GM23338 (cell line): ENCODE results near the gene HELT. TPM values are rescaled to one million over a fixed set of nuclear protein-coding genes. Genes with fewer than 3 reads are reported as not detected.

Source experiments
- ATAC-seq: fragments of 200-7000 bp; cut with Tn5 transposase; 3 replicates; pipeline ENCODE4 v1.9.1; 2020
- DNase-seq: peaks from one replicate; pipeline ENCODE4 v3.0.0-alpha.2; 2015; ENCODE audit warnings: low spot score
- H2AFZ ChIP-seq: fragments of 200-600 bp; sonication (generic); 2 replicates; pipeline ENCODE4 v1.8.0; 2016; ENCODE audit warnings: antibody characterized with exemption, mild to moderate bottlenecking, moderate library complexity
- H3F3A ChIP-seq: fragments of 200-600 bp; sonication (generic); replicated peaks from 2 replicates; pipeline ENCODE4 v1.8.0; 2017; ENCODE audit warnings: antibody characterized with exemption, mixed run types, low read depth
- H3K27ac ChIP-seq: fragments of 200-600 bp; sonication (generic); 2 replicates; pipeline ENCODE4 v1.6.1; 2016; ENCODE audit warnings: low read depth
- H3K27me3 ChIP-seq: fragments of 200-600 bp; sonication (generic); 2 replicates; pipeline ENCODE4 v1.8.0; 2016; ENCODE audit warnings: mild to moderate bottlenecking, mixed run types, moderate library complexity; ENCODE audit not compliant: insufficient read depth
- H3K36me3 ChIP-seq: fragments of 200-600 bp; sonication (generic); 2 replicates; pipeline ENCODE4 v1.8.0; 2016; ENCODE audit warnings: mild to moderate bottlenecking; ENCODE audit not compliant: insufficient read depth
- H3K4me1 ChIP-seq: fragments of 200-600 bp; sonication (generic); 2 replicates; pipeline ENCODE4 v1.8.0; 2016; ENCODE audit warnings: mild to moderate bottlenecking, moderate library complexity; ENCODE audit not compliant: insufficient read depth
- H3K4me2 ChIP-seq: fragments of 200-600 bp; sonication (generic); 2 replicates; pipeline ENCODE4 v1.7.1; 2017; ENCODE audit warnings: mixed run types
- H3K4me3 ChIP-seq: fragments of 200-600 bp; sonication (generic); 2 replicates; pipeline ENCODE4 v1.6.1; 2016; ENCODE audit warnings: mixed run types
- H3K79me2 ChIP-seq: fragments of 200-600 bp; sonication (generic); replicated peaks from 2 replicates; pipeline ENCODE4 v1.8.0; 2017; ENCODE audit warnings: mild to moderate bottlenecking; ENCODE audit not compliant: insufficient read depth
- H3K9me2 ChIP-seq: fragments of 200-600 bp; sonication (generic); 2 replicates; pipeline ENCODE4 v1.8.0; 2017; ENCODE audit not compliant: insufficient read depth
- H4K20me1 ChIP-seq: fragments of 200-600 bp; sonication (generic); replicated peaks from 2 replicates; pipeline ENCODE4 v1.8.0; 2017; ENCODE audit warnings: mild to moderate bottlenecking; ENCODE audit not compliant: insufficient read depth
- H3K27ac Mint-ChIP-seq: 2 replicates; pipeline ENCODE4 v1.8.0; 2020; ENCODE audit warnings: inconsistent platforms, mild to moderate bottlenecking, moderate library complexity, mixed read lengths
- H3K27me3 Mint-ChIP-seq: 3 replicates; pipeline ENCODE4 v1.8.0; 2022; ENCODE audit warnings: low read depth, mild to moderate bottlenecking, moderate library complexity, mixed read lengths, inconsistent platforms; ENCODE audit not compliant: insufficient read depth, poor library complexity
- H3K36me3 Mint-ChIP-seq: 3 replicates; pipeline ENCODE4 v1.8.0; 2021; ENCODE audit warnings: low read depth, mild to moderate bottlenecking, inconsistent platforms, moderate library complexity, mixed read lengths
- H3K4me1 Mint-ChIP-seq: 3 replicates; pipeline ENCODE4 v1.8.0; 2020; ENCODE audit warnings: mild to moderate bottlenecking, inconsistent platforms, mixed read lengths
- H3K4me3 Mint-ChIP-seq: 3 replicates; pipeline ENCODE4 v1.8.0; 2021; ENCODE audit warnings: moderate library complexity, mild to moderate bottlenecking, inconsistent platforms, mixed read lengths
- H3K9me3 Mint-ChIP-seq: 3 replicates; pipeline ENCODE4 v1.8.0; 2020; ENCODE audit warnings: moderate library complexity, mild to moderate bottlenecking, inconsistent platforms, mixed read lengths
- CTCF ChIP-seq, 2 experiments: fragments of 200-600 bp in 1 of 2; sonication (generic) in 1 of 2; conservative IDR thresholded peaks; 2 replicates each; pipeline versions ENCODE4 v1.5.1 to v1.6.1; 2016 to 2017; ENCODE audit warnings: antibody characterized with exemption in 2 of 2, low read depth in 2 of 2, mild to moderate bottlenecking in 2 of 2, moderate library complexity in 1 of 2
- ETS1 ChIP-seq: IDR thresholded peaks from 2 replicates; pipeline ENCODE4 v1.6.1; 2016; ENCODE audit warnings: antibody characterized with exemption
- EZH2 ChIP-seq: fragments of 200-600 bp; sonication (generic); IDR thresholded peaks from one replicate; pipeline ENCODE4 v1.8.0; 2017; ENCODE audit warnings: antibody characterized with exemption, mild to moderate bottlenecking, low read depth; ENCODE audit not compliant: unreplicated experiment
- JUNB ChIP-seq: IDR thresholded peaks from one replicate; pipeline ENCODE4 v1.6.1; 2016; ENCODE audit warnings: antibody characterized with exemption; ENCODE audit not compliant: unreplicated experiment
- NANOG ChIP-seq: IDR thresholded peaks from 2 replicates; pipeline ENCODE4 v1.6.1; 2016; ENCODE audit warnings: antibody characterized with exemption, borderline replicate concordance
- REST ChIP-seq: IDR thresholded peaks from one replicate; pipeline ENCODE4 v1.6.1; 2018; ENCODE audit warnings: antibody characterized with exemption; ENCODE audit not compliant: unreplicated experiment
- ZNF114 ChIP-seq: fragments of 250-450 bp; sonication (Bioruptor Pico); IDR thresholded peaks from 2 replicates; pipeline ENCODE4 v1.5.0; 2020; ENCODE audit warnings: mild to moderate bottlenecking, moderate library complexity
- ZNF331 ChIP-seq: fragments of 250-450 bp; sonication (Bioruptor Pico); IDR thresholded peaks from 2 replicates; pipeline ENCODE4 v1.5.0; 2020; ENCODE audit warnings: low read depth, mild to moderate bottlenecking, moderate library complexity
- polyA plus RNA-seq: library from polyadenylated mRNA; unstranded; fragments of >200 nt; fragmentation: Nextera tagmentation; extraction: Ambion mirVana; gene quantifications from 2 replicates; pipeline ENCODE4 v1.2.1, GENCODE V29; 2016
- total RNA-seq: library from RNA; depleted of rRNA; stranded (reverse); fragments of >200 nt; shearing (Covaris generic); gene quantifications from 2 replicates; pipeline ENCODE4 v1.2.3, GENCODE V29; 2014

Gene HELT
- total and polyA plus RNA-seq, 2 experiments from 2014 or later, result not detected

- TF ChIP-seq REST, result no peak
- no peak for TF ChIP-seq CTCF (conservative IDR thresholded peaks at IDR 0.05; ENCODE audit: low read depth in 2 of 2)
- no peak for TF ChIP-seq JUNB
- TF ChIP-seq ZNF114 (CRISPR knock-in tag), result no peak
Measured at GRCh38 chr4:184968784-184969201, 49.5 kb upstream of the HELT start (continued).

GRCh38 chr4:184969610-184970009 lies 48.7 kb upstream of the HELT start:
- no peaks in the 10 kb centered on the region for H3K36me3 ChIP-seq
- H4K20me1 ChIP-seq, result no peaks in the 10 kb centered on the region
- H3K27me3 ChIP-seq, result no peaks in the 10 kb centered on the region
- H3K4me3 ChIP-seq, result no peak overlapping the region
- no peak overlapping the region for H2AFZ ChIP-seq
- Mint-ChIP-seq H3K4me3 (no peak overlapping the region), H3K36me3 (peaks cover 39% of the 10 kb centered on the region), H3K4me1 (no peaks in the 10 kb centered on the region; the same call in 2 of the 3 replicates), H3K27ac (no peak overlapping the region), H3K27me3 (peaks cover 16% of the 10 kb centered on the region), H3K9me3 (peaks cover 52% of the 10 kb centered on the region)
- no peaks in the 10 kb centered on the region for H3F3A ChIP-seq
- peaks cover 7% of the 10 kb centered on the region for H3K9me2 ChIP-seq
- no peak overlapping the region for H3K27ac ChIP-seq
- H3K4me1 ChIP-seq, result no peaks in the 10 kb centered on the region
- DNase-seq (no peak), ATAC-seq (no peak)
- H3K4me2 ChIP-seq, result no peak overlapping the region
- H3K79me2 ChIP-seq, result no peaks in the 10 kb centered on the region
- TF ChIP-seq CTCF (conservative IDR thresholded peaks at IDR 0.05; ENCODE audit: low read depth in 2 of 2) (no peak), ZNF331 (no peak), NANOG (no peak), REST (no peak), EZH2 (no peak), ETS1 (no peak)
